Measurements from ENCODE around the gene TMEM250.

- TF ChIP-seq CTCF (IDR thresholded peaks at IDR 0.05) = no peak
- no peak for TF ChIP-seq POLR2A (IDR thresholded peaks at IDR 0.05)
Observed at GRCh38 chr9:136085815-136086212, 32.9 kb downstream of the TMEM250 start.
